HG02571 (cell line): ENCODE data around the gene SIPA1L3.

Experiments
- ATAC-seq: cut with Tn5 transposase; IDR thresholded peaks from one replicate; pipeline ENCODE4 v1.9.1; 2021; ENCODE audit warnings: mild to moderate bottlenecking, moderate library complexity; ENCODE audit not compliant: unreplicated experiment

SIPA1L3 gene

GRCh38 chr19:38035515-38036495, 128.8 kb downstream of the SIPA1L3 start:
- no peak for ATAC-seq

GRCh38 chr19:38036707-38037611, 130.0 kb downstream of the SIPA1L3 start:
- ATAC-seq, result no peak

GRCh38 chr19:38039966-38040365, 133.0 kb downstream of the SIPA1L3 start:
- no peak for ATAC-seq

GRCh38 chr19:38042132-38042531, 135.1 kb downstream of the SIPA1L3 start:
- no peak for ATAC-seq

- no peak for ATAC-seq
These were observed 136.7 kb downstream of the SIPA1L3 start for GRCh38 chr19:38043649-38044144.

- ATAC-seq, result no peak
These were observed 137.5 kb downstream of the SIPA1L3 start for GRCh38 chr19:38044267-38045111.

- no peak for ATAC-seq
These were observed 138.7 kb downstream of the SIPA1L3 start for GRCh38 chr19:38045554-38046253.

- ATAC-seq, result no peak
These were observed 139.4 kb downstream of the SIPA1L3 start for GRCh38 chr19:38046254-38047048.

GRCh38 chr19:38047049-38047438, 140.0 kb downstream of the SIPA1L3 start:
- ATAC-seq, result no peak

- no peak for ATAC-seq
These were observed 140.6 kb downstream of the SIPA1L3 start for GRCh38 chr19:38047641-38048040.

- peak; percentile 40 for ATAC-seq
These were observed 142.2 kb downstream of the SIPA1L3 start for GRCh38 chr19:38049105-38049649.

- ATAC-seq, result no peak
These were observed 148.0 kb downstream of the SIPA1L3 start for GRCh38 chr19:38055010-38055409.

GRCh38 chr19:38055655-38056521, 148.9 kb downstream of the SIPA1L3 start:
- ATAC-seq, result no peak

GRCh38 chr19:38056646-38057045, 149.6 kb downstream of the SIPA1L3 start:
- ATAC-seq, result no peak

GRCh38 chr19:38057959-38058690, 151.1 kb downstream of the SIPA1L3 start:
- ATAC-seq, result no peak

GRCh38 chr19:38059897-38060296, 152.9 kb downstream of the SIPA1L3 start:
- no peak for ATAC-seq

GRCh38 chr19:38060331-38060730, 153.3 kb downstream of the SIPA1L3 start:
- no peak for ATAC-seq
